Motor neuron (in vitro differentiated cells): ENCODE measurements around the gene PDE4B. TPM values are rescaled to one million over a fixed set of nuclear protein-coding genes. Genes with fewer than 3 reads are reported as not detected.
A peak's percentile ranks its signal among the peaks of the same experiment; 100 is the strongest.

Experiments used
- ATAC-seq, 8 experiments: fragments of 200-7000 bp; cut with Tn5 transposase; replicated peaks in 6 of 8; 2 replicates each; pipeline ENCODE4 v1.8.0; 2021; ENCODE audit warnings: mild to moderate bottlenecking in 8 of 8, moderate library complexity in 8 of 8
- H3K27ac ChIP-seq, 2 donors: fragments of 250-450 bp; sonication (Bioruptor Pico); 2 replicates each; pipeline ENCODE4 v1.9.0; 2021; ENCODE audit warnings: antibody characterized with exemption in 2 of 2, mild to moderate bottlenecking in 2 of 2, moderate library complexity in 1 of 2
- H3K4me1 ChIP-seq, 2 donors: fragments of 250-450 bp; sonication (Bioruptor Pico); replicated peaks in 1 of 2; 2 replicates each; pipeline ENCODE4 v1.6.1; 2021; ENCODE audit warnings: antibody characterized with exemption in 2 of 2, mild to moderate bottlenecking in 2 of 2, moderate library complexity in 1 of 2
- H3K4me3 ChIP-seq, 5 donors: fragments of 250-450 bp; sonication (Bioruptor Pico); 2 replicates each; pipeline ENCODE4 v1.9.0; 2021; ENCODE audit warnings: antibody characterized with exemption in 5 of 5, mild to moderate bottlenecking in 5 of 5, moderate library complexity in 4 of 5
- WGBS, 10 experiments: fragments of 450-650 bp; shearing (Covaris generic); methylation state at CpG; one replicate each; pipeline ENCODE4 v1.0.0; 2022; 5-methylcytosine and 5-hydroxymethylcytosine counted together
- in situ Hi-C, 9 experiments: fragments of 400-800 bp; cut with MboI; loops; one replicate each; pipeline ENCODE4 v1.15.0; 2021; ENCODE audit warnings: low sequenced_read_pairs in 9 of 9, low pct_unique_long_range_greater_than_20kb in 2 of 9; ENCODE audit not compliant: unreplicated experiment in 9 of 9
- total RNA-seq, 8 experiments: library from RNA; unstranded; fragments of 300-600 nt; gene quantifications; 2 replicates each; pipeline versions ENCODE4 v1.2.3 to v1.2.4, GENCODE V29; 2022

PDE4B gene
- total RNA-seq, 8 experiments from 2014 or later, result 13.9 to 63.1 (median 43.3) TPM

DNA sequence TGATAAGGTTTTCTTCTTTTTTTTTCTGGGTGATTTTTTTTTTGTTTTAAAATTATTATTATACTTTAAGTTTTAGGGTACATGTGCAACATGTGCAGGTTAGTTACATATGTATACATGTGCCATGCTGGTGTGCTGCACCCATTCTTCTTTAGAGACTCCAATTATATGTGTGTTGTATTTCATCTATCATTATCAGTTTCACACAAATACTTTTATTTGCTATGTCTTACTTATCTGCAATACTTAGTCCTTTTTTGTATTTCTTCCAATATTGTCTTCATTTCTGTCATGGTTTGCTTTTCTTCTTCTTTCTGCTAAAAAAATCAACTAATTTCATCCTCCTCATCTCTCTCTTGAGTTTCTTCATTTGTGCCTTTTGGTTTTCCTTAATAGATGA lies 3.9 kb upstream of the PDE4B start:
- in situ Hi-C loops, result no loop called here
- Histone ChIP-seq H3K4me1 (peaks cover under 1 to 6% of the 10 kb centered on the region in 2 donors), H3K27ac (no peak overlapping the region), H3K4me3 (no peak overlapping the region)
- ATAC-seq, result no peak

DNA sequence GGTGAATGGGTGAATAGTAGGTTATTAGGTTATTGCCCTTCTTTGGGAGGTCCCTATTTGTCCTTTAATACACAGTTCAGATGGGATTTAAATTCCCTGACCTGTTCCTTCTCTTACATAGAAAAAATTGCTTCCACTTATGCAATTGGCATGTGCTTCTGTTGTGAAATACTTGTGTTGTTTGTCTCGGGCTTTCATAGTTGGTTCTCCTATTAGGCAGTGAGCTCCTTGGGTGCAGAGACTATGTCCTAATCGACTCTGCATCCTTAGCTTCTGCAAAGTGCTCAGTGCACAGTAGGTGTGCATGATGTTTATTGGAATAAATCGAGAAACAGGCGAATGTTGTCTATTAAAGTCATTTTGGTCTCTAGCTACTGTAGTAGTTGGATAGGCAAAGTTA lies 1.3 kb upstream of the PDE4B start:
- H3K4me1 ChIP-seq, result peaks cover 7 to 10% of the 10 kb centered on the region in 2 donors
- no peak for ATAC-seq
- WGBS, 10 experiments, result 38 to 93% (median 75%) methylated on average over 1 to 4 of the region's 4 CpGs; no CpG with 5 or more reads in 1 of the 10 experiments
- H3K4me3 ChIP-seq, result no peak overlapping the region
- in situ Hi-C loops, result no loop called here
- H3K27ac ChIP-seq, result no peak overlapping the region

DNA sequence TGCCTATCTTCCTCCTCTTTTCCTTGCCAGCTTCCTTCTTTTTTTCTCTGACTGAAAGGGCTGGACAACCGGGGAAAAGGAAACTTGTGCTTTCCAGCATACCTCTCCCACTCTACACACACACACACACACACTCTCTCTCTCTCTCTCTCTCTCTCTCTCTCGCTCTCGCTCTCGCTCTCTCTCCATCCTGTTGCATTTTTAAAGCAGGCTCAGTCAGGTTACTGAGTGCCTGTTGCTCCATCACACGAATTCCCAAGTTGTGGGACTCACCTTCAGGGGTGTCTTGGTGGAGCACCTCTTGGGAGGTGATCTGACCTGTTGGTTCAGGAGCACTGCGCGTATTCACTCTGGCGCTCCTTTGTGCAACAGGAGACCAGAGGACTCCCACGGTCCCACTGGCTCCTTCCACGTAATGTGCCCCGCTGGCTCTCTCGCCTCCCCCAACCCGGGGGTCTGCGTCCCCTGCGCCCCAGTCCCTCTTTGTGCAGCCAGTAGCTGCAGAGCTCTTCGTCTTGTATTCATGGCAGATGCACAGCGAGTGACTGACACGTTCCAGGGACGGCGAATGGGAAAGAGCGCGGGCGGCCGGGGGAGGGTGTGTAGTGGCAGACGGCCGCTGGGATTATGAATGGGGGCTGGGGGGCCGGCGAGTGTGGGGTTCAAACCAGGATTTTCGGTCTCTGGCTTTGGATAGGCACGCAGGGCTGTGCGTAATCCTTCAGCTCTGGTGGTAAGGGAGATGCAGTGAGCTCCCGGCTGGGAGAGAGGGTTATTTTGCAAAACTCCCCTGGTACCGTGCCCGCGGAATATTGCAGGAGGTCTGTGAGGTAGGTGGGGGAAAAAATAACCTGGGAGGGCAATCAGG lies 660 bp upstream of the PDE4B start:
- H3K4me3 ChIP-seq, result peak overlapping the region; percentile 39 to 51 (median 46)
- in situ Hi-C loops, result no loop called here
- no peak overlapping the region for H3K27ac ChIP-seq
- H3K4me1 ChIP-seq, result peaks cover 7 to 10% of the 10 kb centered on the region in 2 donors
- ATAC-seq, result peak; percentile 4 to 52 (median 48)
- 0 to 75% (median 19%) methylated on average over 1 to 12 of the region's 35 CpGs for WGBS, 10 experiments

DNA sequence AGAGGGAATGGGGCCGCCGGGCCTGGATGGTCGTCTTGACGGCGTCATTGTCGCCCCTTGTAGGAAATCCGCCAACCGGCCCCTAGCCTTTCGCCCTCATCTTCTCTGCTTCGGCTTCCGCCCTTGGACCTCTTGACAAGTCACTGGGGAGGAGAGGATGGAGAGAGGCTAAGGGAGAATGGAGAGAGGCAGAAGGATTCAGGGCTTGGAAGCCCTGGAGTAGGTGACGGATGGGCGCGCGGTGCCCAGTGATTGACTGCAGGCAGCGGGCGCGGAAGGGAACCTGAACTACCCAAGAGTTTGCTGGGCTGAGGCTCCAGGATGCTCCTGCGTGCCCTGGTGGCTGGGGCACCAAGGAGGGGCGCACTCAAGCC lies 651 bp downstream of the PDE4B start:
- peak overlapping the region; percentile 39 to 51 (median 46) for H3K4me3 ChIP-seq
- peak; percentile 4 to 38 (median 29) for ATAC-seq
- peaks cover 7 to 10% of the 10 kb centered on the region in 2 donors for H3K4me1 ChIP-seq
- in situ Hi-C loops, result no loop called here
- no peak overlapping the region for H3K27ac ChIP-seq
- WGBS, 10 experiments, result 5 to 20% (median 14%) methylated on average over 4 to 20 of the region's 20 CpGs; no CpG with 5 or more reads in 6 of the 10 experiments

DNA sequence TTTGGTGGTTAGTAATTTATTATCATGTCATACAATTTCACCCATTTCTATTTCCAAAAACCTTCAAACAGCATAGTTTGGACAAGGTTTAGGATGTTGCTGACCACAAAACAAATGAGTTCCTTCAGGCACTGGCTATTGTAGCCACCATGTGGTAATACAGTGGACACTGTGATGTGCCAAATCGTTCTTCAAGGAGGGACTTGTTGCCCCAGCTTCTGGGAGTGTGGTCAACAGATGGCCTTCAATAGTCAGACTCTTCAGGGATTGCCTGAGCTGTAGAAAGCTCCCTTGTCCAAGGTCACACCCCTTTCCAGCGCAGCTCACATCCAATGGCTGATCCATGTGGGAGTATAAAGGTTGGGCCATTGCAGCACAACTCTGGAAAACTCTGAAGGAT lies 2.6 kb downstream of the PDE4B start:
- ATAC-seq, result no peak
- peaks cover 7 to 10% of the 10 kb centered on the region in 2 donors for H3K4me1 ChIP-seq

DNA sequence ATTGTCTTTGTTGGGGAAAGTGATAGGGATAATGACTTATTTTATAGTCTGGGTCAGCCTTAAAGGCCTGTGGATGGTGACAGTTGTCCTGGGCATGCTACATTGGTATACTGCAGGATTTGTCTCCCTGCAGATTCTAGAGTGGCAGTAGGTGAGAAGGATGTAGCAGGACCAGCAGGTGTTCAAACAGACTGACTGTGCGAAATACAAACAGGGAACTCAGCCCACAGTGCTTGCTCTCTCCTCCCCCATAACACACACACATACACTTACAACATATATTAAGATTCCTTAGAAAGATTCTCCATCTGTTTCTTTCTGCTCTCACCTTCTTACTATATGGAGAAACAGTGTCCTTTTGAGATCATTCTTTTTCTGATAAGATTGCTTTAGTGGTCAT lies 6.9 kb downstream of the PDE4B start:
- 92 to 100% (median 100%) methylated on average over 1 of the region's 1 CpG; no CpG with 5 or more reads in 5 of the 10 experiments for WGBS, 10 experiments
- Histone ChIP-seq H3K4me1 (peaks cover 9 to 10% of the 10 kb centered on the region in 2 donors), H3K27ac (no peak overlapping the region), H3K4me3 (no peak overlapping the region)
- in situ Hi-C loops, result no loop called here
- ATAC-seq, result peak in 1 of 8 experiments; percentile 30

More for the DNA sequence above, 2.6 kb downstream of the PDE4B start:
- in situ Hi-C loops, result no loop called here
- WGBS, 10 experiments, result 0 to 100% (median 79%) methylated on average over 1 to 2 of the region's 2 CpGs; no CpG with 5 or more reads in 3 of the 10 experiments
- no peak overlapping the region for H3K27ac ChIP-seq
- no peak overlapping the region for H3K4me3 ChIP-seq

DNA sequence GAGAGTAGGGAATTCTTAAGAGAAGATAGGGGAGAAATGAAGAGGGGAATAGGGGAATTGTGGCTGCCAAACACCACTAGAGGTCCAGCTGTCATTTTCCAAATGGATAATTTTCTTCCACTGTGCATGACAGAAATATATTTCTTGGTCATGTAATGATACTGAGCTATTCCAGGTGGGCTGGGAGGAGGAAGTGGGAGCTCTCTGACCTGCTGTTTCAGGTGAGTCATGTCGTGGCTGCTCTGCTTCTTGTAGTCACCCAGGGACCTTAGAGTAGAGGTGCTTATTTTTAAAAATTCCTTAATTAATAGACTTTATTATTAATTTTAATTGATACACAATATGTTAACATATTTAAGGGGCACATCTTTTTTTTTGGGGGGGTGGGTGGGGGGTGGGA lies 11.9 kb downstream of the PDE4B start:
- Histone ChIP-seq H3K4me1 (peaks cover 10% of the 10 kb centered on the region in 2 donors), H3K4me3 (no peak overlapping the region), H3K27ac (no peak overlapping the region)
- in situ Hi-C loops, result no loop called here
- WGBS, 10 experiments, result 50 to 83% (median 56%) methylated on average over 1 of the region's 1 CpG; no CpG with 5 or more reads in 7 of the 10 experiments
- no peak for ATAC-seq

DNA sequence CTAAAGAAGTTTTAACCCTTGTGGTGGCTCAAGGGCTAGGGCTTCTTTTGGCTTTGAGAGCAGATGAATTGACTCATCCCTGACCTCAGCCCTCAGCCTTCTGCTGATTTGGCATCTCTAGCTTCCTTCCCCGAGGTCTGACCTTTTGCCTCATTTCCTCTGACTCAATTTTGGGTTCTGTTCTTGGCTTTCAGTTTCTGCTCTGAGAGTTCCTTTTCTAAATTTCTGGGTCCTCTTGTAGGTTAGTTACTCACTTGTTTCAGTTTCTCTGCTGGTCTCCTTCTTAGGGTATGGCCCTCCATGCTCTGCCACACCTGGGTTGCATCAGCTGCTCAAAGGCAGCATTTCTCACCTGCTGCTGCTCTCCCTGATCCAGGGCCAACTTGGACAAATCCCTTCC lies 19.4 kb downstream of the PDE4B start:
- WGBS, 10 experiments, result 0 to 70% (median 44%) methylated on average over 1 of the region's 1 CpG; no CpG with 5 or more reads in 5 of the 10 experiments
- in situ Hi-C loops, result no loop called here
- peaks cover 0 to 17% of the 10 kb centered on the region in 2 donors for H3K4me1 ChIP-seq
- H3K4me3 ChIP-seq, result no peak overlapping the region
- H3K27ac ChIP-seq, result no peak overlapping the region
- peak in 2 of 8 experiments; percentile 56 to 74 for ATAC-seq

DNA sequence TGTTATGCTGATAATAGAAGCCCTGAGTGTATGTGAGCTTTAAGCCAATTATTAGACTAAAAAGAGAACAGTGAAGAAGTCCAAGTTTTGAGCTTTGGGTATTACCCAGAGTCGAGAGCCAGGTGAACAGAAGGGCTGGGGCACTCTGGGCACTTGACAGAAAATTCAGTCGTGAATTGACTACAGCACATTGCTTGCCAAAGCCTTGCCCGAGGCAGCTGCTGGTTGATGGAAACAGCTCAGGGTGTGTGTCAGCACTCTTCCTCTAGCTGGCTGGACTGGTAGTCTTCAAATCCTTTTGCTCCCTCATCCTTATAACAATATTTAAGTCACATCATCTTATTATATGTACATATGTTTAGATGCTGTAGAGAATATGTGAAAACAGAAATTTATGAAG lies 21.3 kb downstream of the PDE4B start:
- H3K4me3 ChIP-seq, result no peak overlapping the region
- peak in 3 of 8 experiments; percentile 55 to 63 (median 59) for ATAC-seq
- in situ Hi-C loops, result no loop called here
- no peak overlapping the region for H3K27ac ChIP-seq
- 6 to 80% (median 63%) methylated on average over 1 to 3 of the region's 3 CpGs; no CpG with 5 or more reads in 1 of the 10 experiments for WGBS, 10 experiments
- H3K4me1 ChIP-seq, result peaks cover 12 to 35% of the 10 kb centered on the region in 2 donors

DNA sequence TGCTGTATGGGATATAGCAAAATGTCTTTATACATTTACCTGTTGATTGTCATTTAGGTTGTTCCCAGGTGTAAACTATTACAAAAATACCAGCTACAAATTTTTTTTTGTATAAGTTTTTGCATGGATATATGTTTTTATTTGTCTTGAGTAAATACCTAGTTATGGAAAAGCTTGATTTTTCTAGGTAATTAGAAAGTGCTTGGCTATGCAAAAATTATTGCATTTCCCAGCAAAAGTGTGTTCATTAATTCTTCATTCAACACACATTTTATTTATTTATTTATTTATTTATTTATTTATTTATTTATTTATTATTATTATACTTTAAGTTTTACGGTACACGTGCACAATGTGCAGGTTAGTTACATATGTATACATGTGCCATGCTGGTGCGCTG lies 22.1 kb downstream of the PDE4B start:
- H3K4me1 ChIP-seq, result peaks cover 12 to 37% of the 10 kb centered on the region in 2 donors
- no peak for ATAC-seq
- H3K27ac ChIP-seq, result no peak overlapping the region
- 84 to 100% (median 100%) methylated on average over 2 to 3 of the region's 3 CpGs; no CpG with 5 or more reads in 5 of the 10 experiments for WGBS, 10 experiments
- no peak overlapping the region for H3K4me3 ChIP-seq
- in situ Hi-C loops, result no loop called here

DNA sequence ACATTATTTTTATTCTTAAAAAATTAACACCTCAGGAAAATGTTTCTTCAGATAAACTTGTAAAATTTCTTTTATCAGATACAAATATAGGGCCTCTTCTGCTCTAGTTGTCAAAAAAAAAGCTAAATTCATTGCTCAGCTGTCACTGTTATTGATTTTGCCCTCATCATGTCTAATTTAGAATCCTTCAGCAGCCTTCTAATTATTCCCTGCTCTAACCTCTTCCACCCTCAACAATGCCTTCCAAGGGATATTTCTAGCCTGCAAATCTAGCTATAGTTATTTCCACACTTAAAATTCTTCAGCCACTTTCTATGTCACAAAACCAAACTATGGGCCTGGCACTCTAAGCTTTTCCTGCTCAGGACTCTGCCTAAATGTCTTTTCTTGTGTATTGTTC lies 25.2 kb downstream of the PDE4B start:
- ATAC-seq, result peak in 3 of 8 experiments; percentile 26 to 53 (median 36)
- in situ Hi-C loops, result no loop called here
- Histone ChIP-seq H3K4me1 (peaks cover 22 to 56% of the 10 kb centered on the region in 2 donors), H3K27ac (no peak overlapping the region), H3K4me3 (no peak overlapping the region)

DNA sequence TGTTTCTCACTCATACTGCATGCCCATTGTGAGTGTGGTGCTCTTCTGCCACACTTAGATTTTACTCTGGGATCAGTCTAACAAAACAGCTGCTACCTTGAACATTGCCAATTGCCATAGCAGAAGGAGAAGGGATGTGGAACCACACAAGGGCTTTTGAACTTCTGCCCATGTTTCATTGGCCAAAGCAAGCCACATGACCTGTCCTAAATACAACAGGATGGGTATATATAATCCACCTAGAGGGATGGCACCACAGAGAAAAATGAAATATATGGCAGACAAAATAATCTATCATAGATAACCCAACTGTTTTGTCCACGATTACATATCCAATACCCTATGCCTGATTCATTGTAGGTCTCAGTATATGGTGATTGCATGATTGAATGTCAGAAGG lies 26.3 kb downstream of the PDE4B start:
- in situ Hi-C loops, result no loop called here
- 0 to 100% (median 78%) methylated on average over 1 of the region's 1 CpG; no CpG with 5 or more reads in 2 of the 10 experiments for WGBS, 10 experiments
- Histone ChIP-seq H3K4me3 (no peak overlapping the region), H3K27ac (no peak overlapping the region), H3K4me1 (peaks cover 22 to 56% of the 10 kb centered on the region in 2 donors)
- ATAC-seq, result no peak

DNA sequence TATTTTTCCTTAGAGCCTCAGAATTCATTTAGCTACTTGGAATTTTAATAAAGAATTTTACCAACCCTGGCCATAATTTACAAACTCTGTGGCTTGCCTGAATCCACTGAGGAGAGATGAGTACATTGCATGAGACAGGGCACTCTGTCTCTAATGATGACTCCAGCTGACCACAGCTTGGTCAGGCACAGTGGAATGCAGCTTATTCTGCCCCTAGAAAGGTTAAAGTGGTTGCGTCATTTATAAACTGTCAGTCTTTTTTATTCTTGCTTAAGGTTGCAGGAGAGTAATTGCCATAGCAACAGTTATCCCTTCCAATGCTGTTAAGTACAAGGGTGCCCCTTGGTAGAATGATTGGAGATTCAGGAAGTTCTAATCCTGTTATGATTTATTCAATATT lies 28.3 kb downstream of the PDE4B start:
- no peak overlapping the region for H3K4me3 ChIP-seq
- ATAC-seq, result peak in 7 of 8 experiments; percentile 73 to 100 (median 99)
- peaks cover 22 to 52% of the 10 kb centered on the region in 2 donors for H3K4me1 ChIP-seq
- WGBS, 10 experiments, result 0 to 83% (median 60%) methylated on average over 1 of the region's 1 CpG; no CpG with 5 or more reads in 3 of the 10 experiments
- H3K27ac ChIP-seq, result no peak overlapping the region
- in situ Hi-C loops, result no loop called here
